Umbilical cord (tissue), 2 donors: ENCODE results near the gene C7orf57. TPM values are rescaled to one million over a fixed set of nuclear protein-coding genes. Genes with fewer than 3 reads are reported as not detected.
A peak's percentile ranks its signal among the peaks of the same experiment; 100 is the strongest.

Experiments
- DNase-seq: peaks from one replicate; pipeline ENCODE4 v3.0.0-alpha.2; 2015; ENCODE audit warnings: low spot score
- total RNA-seq: library from RNA; depleted of rRNA; stranded (reverse); fragments of >200 nt; gene quantifications from one replicate; pipeline ENCODE4 v1.2.3, GENCODE V29; 2014; ENCODE audit warnings: low replicate concordance; ENCODE audit not compliant: insufficient read depth

The C7orf57 gene
- total RNA-seq, 1 donor from 2014 or later, result 1.2 TPM

GRCh38 chr7:48108959-48109847 is 73.9 kb downstream of the C7orf57 start:
- DNase-seq, result no peak

DNA sequence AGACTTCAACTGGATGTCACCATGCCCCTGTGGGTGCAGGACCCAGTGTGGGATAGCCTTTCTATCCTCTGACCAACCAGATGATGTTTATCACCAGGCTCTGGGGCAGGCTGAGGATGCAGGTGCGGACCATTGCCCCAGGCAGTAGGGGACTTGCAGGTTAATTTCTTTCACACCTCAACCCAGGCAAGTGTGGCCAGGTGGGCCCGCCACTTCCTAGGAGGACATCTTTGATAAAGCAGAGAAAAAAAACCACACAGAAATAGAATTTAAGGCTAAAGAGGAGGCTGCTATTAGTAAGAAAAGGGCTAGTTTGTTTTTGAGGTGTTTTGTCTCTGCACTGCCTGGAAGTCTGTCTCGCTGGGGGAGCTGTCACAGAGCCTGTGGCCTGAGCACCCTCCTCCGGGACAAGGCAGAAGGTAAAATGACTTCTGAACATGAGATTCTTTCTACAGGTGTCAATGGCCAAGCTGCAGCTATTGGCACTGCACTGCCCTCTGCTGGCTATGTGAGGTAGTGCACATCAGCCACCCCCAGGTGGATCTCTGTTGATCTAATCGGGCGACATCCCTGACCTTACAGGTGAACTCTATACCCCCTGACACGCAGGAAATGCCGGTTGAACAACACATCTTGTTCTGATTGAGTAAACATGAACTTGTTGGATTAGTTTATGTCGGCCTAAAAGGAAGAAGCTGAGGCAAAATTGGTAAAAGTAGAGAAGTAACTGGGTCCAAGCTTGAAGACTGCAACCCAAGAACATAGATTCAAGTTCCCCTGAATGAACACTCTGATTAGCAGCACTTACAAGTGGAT is 74.7 kb downstream of the C7orf57 start:
- DNase-seq, result peak; percentile 59

DNA sequence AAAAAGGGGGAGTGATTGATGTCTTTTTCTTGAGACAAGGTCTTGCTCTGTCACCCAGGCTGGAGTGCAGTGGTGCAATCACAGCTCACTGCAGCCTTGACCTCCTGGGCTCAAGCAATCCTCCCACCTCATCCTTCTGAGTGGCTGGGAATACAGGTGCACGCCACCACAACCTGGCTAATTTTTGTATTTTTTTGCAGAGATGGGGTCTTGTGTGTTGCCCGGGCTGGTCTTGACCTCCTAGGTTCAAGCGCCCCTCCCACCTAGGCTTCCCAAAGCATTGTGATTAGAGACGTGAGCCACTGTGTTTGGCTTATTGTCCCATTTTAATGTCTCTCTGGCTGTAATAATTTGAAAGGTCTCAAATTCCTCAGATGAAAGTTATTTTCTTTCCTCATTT is 75.5 kb downstream of the C7orf57 start:
- DNase-seq, result no peak

Other genes with a start within 250 kb of the C7orf57 start
- gene PKD1L1, start 87.1 kb upstream of the C7orf57 start, total RNA-seq, result under 0.01 TPM
- 9.6 TPM for gene HUS1, start 55.9 kb upstream of the C7orf57 start, total RNA-seq
- not detected for gene SUN3, start 6.4 kb upstream of the C7orf57 start, total RNA-seq
- 16.1 TPM for gene UPP1, start 53.7 kb downstream of the C7orf57 start, total RNA-seq
- 5.5 TPM for gene ABCA13, start 135.9 kb downstream of the C7orf57 start, total RNA-seq